ENCODE results near the gene ZCCHC14.

GRCh38 chr16:87472935-87473334 lies 19.9 kb downstream of the ZCCHC14 start:
- TF ChIP-seq EZH2 (IDR thresholded peaks at IDR 0.05): no peak
- TF ChIP-seq CTCF (IDR thresholded peaks at IDR 0.05 in 2 of 3, conservative IDR thresholded peaks at IDR 0.05 in 1 of 3; ENCODE audit: borderline replicate concordance in 1 of 3, insufficient read depth in 1 of 3, low read depth in 2 of 3, low read length in 2 of 3): no peak
- no peak for TF ChIP-seq RAD21 (IDR thresholded peaks at IDR 0.05; ENCODE audit: low read depth)
- no peak for TF ChIP-seq SIN3A (IDR thresholded peaks at IDR 0.05; ENCODE audit: low read depth)
- no peak for TF ChIP-seq ZNF274 (IDR thresholded peaks at IDR 0.05; ENCODE audit: low read depth, low read length)
- no peak for TF ChIP-seq SP1 (IDR thresholded peaks at IDR 0.05; ENCODE audit: low read depth)
- no peak for TF ChIP-seq POLR2AphosphoS5 (IDR thresholded peaks at IDR 0.05; ENCODE audit: low read depth, low read length)
- TF ChIP-seq POLR2A (IDR thresholded peaks at IDR 0.05; ENCODE audit: borderline replicate concordance, extremely low read depth, insufficient read depth, insufficient read length): no peak
- no peak for TF ChIP-seq ZFX (IDR thresholded peaks at IDR 0.05)

Measured in HCT116 (cell line).